ENCODE results near the gene ALDOB.

GRCh38 chr9:101469026-101469425 is 33.5 kb upstream of the ALDOB start:
- TF ChIP-seq FOXM1 (IDR thresholded peaks at IDR 0.05; ENCODE audit: borderline replicate concordance, low read depth), result no peak
- no peak for TF ChIP-seq REST (IDR thresholded peaks at IDR 0.05; ENCODE audit: low read depth)
- no peak for TF ChIP-seq EP300 (IDR thresholded peaks at IDR 0.05; ENCODE audit: borderline replicate concordance)
- TF ChIP-seq TEAD4 (IDR thresholded peaks at IDR 0.05), result no peak
- TF ChIP-seq ZBTB7A (IDR thresholded peaks at IDR 0.05; ENCODE audit: low read depth), result no peak
- TF ChIP-seq USF1 (IDR thresholded peaks at IDR 0.05), result no peak
- TF ChIP-seq TCF12 (IDR thresholded peaks at IDR 0.05; ENCODE audit: low read depth), result no peak
- no peak for TF ChIP-seq RAD21 (IDR thresholded peaks at IDR 0.05; ENCODE audit: low read depth)
- no peak for TF ChIP-seq CREB1 (IDR thresholded peaks at IDR 0.05; ENCODE audit: low read depth)
- TF ChIP-seq MAX (IDR thresholded peaks at IDR 0.05), result no peak
- no peak for TF ChIP-seq TAF1 (IDR thresholded peaks at IDR 0.05; ENCODE audit: low read depth)

All from Ishikawa (cell line).